RWPE1 (cell line): ENCODE measurements around the gene HIRIP3.

Experiments used
- CTCF ChIA-PET: fragments of 350-600 bp; sonication (Branson Sonifier 250); formaldehyde crosslinking; extraction: SDS; loops from one replicate; lab custom pipeline; 2021; lab: Yijun Ruan, JAX
- POLR2A ChIA-PET: fragments of 400-600 bp; formaldehyde crosslinking; extraction: SDS; loops from one replicate; lab custom pipeline; 2020; ENCODE audit warnings: antibody characterized with exemption; ENCODE audit not compliant: low non-redundant PET; lab: Yijun Ruan, JAX
- DNase-seq: peaks from one replicate; pipeline ENCODE4 v3.0.0; 2012; ENCODE audit warnings: low spot score
- H3K27ac ChIP-seq: fragments of 450-650 bp; 2 replicates; pipeline ENCODE4 v1.5.1; 2017
- TF ChIP-seq, protein P1 (sequence below): fragments of 450-650 bp; conservative IDR thresholded peaks from 2 replicates; pipeline ENCODE4 v1.5.1; 2017; ENCODE audit warnings: low read depth, mild to moderate bottlenecking

Gene HIRIP3

DNA sequence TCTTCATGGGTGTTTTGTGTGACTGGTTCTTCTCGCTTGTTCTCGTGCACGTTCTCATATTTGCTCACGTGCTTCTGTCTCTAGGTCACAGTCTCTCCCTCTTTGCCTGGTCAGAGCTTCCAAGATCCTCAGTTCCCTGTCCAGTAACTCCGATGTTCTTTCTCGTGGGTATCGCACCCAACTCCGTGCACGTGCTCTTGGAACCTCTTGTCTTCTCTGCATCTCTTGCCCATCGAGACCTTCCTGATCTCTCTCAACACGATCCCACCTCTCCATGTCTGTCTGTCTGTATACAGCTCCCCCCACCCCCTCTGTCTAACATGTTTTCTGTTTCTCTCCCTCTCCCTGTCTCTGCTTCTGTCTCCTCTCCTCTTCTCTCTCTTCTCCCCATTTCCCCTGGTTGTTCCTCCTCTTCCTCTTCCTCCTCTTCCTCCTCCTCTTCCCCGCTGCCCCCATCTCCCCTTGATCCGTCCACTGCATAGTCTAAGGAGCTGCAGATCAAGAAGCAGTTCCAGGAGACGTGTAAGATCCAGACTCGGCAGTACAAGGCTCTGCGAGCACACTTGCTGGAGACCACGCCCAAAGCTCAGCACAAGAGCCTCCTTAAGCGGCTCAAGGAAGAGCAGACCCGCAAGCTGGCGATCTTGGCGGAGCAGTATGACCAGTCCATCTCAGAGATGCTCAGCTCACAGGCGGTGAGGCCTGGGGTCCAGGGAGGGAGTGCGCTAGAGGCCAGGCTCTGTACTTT, 6.1 kb downstream of the HIRIP3 start:
- TF ChIP-seq, protein P1, sequence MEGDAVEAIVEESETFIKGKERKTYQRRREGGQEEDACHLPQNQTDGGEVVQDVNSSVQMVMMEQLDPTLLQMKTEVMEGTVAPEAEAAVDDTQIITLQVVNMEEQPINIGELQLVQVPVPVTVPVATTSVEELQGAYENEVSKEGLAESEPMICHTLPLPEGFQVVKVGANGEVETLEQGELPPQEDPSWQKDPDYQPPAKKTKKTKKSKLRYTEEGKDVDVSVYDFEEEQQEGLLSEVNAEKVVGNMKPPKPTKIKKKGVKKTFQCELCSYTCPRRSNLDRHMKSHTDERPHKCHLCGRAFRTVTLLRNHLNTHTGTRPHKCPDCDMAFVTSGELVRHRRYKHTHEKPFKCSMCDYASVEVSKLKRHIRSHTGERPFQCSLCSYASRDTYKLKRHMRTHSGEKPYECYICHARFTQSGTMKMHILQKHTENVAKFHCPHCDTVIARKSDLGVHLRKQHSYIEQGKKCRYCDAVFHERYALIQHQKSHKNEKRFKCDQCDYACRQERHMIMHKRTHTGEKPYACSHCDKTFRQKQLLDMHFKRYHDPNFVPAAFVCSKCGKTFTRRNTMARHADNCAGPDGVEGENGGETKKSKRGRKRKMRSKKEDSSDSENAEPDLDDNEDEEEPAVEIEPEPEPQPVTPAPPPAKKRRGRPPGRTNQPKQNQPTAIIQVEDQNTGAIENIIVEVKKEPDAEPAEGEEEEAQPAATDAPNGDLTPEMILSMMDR, result no peak
- ChIA-PET CTCF (no interaction called here), POLR2A (no interaction called here)
- DNase-seq, result no peak
- peak overlapping the region; percentile 50 for H3K27ac ChIP-seq

DNA sequence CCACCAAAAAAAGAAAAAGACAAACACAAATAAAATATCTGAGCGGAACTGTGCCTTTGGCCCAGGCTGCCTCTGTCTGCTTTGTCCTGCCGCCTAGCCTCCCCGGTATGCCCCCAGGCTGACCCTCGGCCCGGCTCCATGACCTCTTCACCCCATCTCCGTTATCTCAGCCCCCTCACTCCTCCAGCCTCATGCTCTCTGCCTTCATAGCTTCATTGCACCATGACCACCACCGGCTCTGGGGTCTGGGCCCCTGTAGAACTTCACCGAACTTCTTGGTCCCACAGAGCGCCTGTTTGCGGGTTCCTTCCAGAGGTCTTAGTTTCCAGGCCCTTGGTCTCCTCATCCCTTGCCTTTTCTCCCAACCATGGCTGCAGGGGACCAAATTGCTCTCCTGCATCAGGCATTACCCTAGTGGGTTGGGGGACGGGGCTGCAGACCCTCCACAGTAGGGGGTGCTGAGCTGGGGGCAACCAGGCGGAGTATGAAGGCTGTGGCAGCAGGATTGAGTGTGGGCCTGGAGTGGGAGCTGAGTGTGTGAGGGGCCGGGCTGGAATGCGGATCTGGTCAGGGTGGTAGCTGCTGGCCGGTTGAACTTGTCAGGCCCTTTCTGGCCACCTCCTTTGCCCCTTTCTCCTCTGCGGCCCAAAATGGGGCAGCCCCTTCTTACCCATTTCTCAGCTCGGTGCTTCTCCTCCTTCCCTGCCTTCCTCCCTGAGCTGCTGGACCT, 6.9 kb downstream of the HIRIP3 start:
- ChIA-PET CTCF (no interaction called here), POLR2A (no interaction called here)
- TF ChIP-seq, protein P1, result no peak
- DNase-seq, result no peak
- H3K27ac ChIP-seq, result peak overlapping the region; percentile 50

DNA sequence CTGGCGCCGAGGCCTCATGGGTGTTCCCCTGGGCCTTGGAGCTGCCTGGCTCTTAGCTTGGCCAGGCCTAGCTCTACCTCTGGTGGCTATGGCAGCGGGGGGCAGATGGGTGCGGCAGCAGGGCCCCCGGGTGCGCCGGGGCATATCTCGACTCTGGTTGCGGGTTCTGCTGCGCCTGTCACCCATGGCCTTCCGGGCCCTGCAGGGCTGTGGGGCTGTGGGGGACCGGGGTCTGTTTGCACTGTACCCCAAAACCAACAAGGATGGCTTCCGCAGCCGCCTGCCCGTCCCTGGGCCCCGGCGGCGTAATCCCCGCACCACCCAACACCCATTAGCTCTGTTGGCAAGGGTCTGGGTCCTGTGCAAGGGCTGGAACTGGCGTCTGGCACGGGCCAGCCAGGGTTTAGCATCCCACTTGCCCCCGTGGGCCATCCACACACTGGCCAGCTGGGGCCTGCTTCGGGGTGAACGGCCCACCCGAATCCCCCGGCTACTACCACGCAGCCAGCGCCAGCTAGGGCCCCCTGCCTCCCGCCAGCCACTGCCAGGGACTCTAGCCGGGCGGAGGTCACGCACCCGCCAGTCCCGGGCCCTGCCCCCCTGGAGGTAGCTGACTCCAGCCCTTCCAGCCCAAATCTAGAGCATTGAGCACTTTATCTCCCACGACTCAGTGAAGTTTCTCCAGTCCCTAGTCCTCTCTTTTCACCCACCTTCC, 7.9 kb downstream of the HIRIP3 start:
- POLR2A ChIA-PET, result no interaction called here
- CTCF ChIA-PET, result interaction anchor here (0.6 to 0.8 kb wide), 2 partner anchors 18 to 61 kb away, joined by 3 read pairs; no protein-coding TSS in a partner anchor
- TF ChIP-seq, protein P1, result no peak

DNA sequence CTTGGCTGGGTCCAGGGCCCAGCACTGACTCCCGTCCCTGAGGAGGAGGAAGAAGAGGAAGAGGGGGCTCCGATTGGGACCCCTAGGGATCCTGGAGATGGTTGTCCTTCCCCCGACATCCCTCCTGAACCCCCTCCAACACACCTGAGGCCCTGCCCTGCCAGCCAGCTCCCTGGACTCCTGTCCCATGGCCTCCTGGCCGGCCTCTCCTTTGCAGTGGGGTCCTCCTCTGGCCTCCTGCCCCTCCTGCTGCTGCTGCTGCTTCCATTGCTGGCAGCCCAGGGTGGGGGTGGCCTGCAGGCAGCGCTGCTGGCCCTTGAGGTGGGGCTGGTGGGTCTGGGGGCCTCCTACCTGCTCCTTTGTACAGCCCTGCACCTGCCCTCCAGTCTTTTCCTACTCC, 8.5 kb downstream of the HIRIP3 start:
- H3K27ac ChIP-seq, result peak overlapping the region; percentile 50
- CTCF ChIA-PET, result interaction anchor here (0.6 to 0.8 kb wide), 3 partner anchors 19 to 85 kb away, joined by 3 to 4 read pairs (median 3); no protein-coding TSS in a partner anchor
- POLR2A ChIA-PET, result no interaction called here
- TF ChIP-seq, protein P1, result no peak
- no peak for DNase-seq

More for the DNA sequence above, 7.9 kb downstream of the HIRIP3 start:
- H3K27ac ChIP-seq, result peak overlapping the region; percentile 50
- DNase-seq, result no peak

DNA sequence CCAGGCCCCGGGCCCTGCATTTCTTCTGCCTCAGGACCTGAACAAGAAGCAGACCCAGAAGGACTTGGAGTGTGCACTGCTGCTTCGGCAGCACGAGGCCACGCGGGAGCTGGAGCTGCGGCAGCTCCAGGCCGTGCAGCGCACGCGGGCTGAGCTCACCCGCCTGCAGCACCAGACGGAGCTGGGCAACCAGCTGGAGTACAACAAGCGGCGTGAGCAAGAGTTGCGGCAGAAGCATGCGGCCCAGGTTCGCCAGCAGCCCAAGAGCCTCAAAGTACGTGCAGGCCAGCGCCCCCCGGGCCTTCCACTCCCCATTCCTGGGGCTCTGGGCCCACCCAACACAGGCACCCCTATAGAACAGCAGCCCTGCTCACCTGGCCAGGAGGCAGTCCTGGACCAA, 9.2 kb downstream of the HIRIP3 start:
- POLR2A ChIA-PET, result no interaction called here
- CTCF ChIA-PET, result interaction anchor here (0.6 to 1.0 kb wide), 3 partner anchors 19 to 84 kb away, joined by 3 to 5 read pairs (median 4); no protein-coding TSS in a partner anchor
- TF ChIP-seq, protein P1, result no peak
- peak overlapping the region; percentile 50 for H3K27ac ChIP-seq
- no peak for DNase-seq

DNA sequence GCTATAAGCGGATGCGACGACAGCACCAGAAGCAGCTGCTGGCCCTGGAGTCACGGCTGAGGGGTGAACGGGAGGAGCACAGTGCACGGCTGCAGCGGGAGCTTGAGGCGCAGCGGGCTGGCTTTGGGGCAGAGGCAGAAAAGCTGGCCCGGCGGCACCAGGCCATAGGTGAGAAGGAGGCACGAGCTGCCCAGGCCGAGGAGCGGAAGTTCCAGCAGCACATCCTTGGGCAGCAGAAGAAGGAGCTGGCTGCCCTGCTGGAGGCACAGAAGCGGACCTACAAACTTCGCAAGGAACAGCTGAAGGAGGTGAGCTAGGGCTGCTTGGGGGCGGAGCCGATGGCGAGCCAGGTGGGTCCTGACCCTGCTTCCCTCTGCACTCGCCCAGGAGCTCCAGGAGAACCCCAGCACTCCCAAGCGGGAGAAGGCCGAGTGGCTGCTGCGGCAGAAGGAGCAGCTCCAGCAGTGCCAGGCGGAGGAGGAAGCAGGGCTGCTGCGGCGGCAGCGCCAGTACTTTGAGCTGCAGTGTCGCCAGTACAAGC, 10.1 kb downstream of the HIRIP3 start:
- POLR2A ChIA-PET, result no interaction called here
- TF ChIP-seq, protein P1, result no peak
- DNase-seq, result no peak
- peak overlapping the region; percentile 50; the same call in 1 of the 2 replicates for H3K27ac ChIP-seq
- CTCF ChIA-PET, result interaction anchor here (0.7 to 1.0 kb wide), 2 partner anchors 20 to 41 kb away, joined by 3 to 5 read pairs; no protein-coding TSS in a partner anchor
